Measurements from ENCODE around the gene RBM4. TPM values are rescaled to one million over a fixed set of nuclear protein-coding genes. Genes with fewer than 3 reads are reported as not detected.

Gene RBM4
- polyA plus RNA-seq, 3 donors, result 112 to 153 (median 153) TPM

DNA sequence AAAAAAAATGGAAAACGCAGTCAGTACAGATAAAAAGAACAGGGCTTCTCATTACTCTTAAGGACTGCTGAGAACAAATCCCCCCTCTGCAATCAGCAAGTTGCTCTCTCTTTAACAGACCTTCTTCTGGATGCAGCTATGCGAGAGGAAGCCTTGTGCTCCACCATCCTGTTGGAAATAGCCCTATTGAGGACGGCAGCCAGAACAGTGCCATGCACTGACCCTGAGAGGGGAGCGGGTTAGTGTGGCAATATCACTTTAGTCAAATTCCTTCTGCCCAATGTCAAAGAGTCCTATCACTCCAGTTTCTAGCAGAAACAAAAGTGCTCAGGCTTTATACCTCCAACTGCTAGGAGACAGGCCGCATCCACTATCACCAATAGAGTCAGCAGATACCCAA, 32.3 kb downstream of the RBM4 start:
- H3K4me1 ChIP-seq (ENCODE audit: control insufficient read depth in 1 of 2, insufficient read depth in 2 of 2, low read length in 2 of 2), result peaks cover under 1 to 7% of the 10 kb centered on the region in 2 donors

DNA sequence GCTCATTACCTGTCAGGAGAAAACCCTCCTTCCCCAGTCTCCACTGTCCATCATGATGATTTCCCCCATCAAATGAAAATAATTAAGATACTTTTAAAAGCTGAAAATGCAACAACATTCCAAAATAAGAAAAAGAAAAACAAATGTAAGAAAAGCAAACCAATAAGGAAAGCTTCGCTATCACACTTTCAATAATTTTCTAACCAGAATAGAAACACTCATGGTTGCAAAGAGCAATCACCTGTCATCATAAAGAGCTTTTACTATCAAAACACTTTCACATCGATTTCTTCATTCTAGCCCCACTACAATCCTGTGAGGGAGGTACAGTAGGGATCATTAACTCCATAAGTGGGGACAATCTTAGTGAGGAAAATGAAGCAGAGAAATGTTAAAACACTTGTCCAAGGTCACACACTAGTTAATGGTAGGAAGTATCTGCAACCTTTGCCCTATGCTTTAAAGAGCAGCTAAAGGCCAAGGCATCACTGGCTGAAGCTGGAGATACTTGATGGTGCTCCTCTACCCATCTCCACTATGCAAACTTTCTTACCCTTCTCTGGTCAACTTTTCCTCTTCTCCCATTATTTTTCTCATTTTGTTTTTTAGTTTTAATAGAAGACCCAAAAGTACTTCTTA, 36.6 kb downstream of the RBM4 start:
- Histone ChIP-seq H3K9me3 (replicated peaks in 1 of 2; ENCODE audit: control insufficient read depth in 1 of 2, insufficient read depth in 1 of 2, low read length in 2 of 2) (no peaks in the 10 kb centered on the region), H3K9ac (ENCODE audit: insufficient read depth, low read length, poor library complexity, severe bottlenecking) (no peak overlapping the region), H3K4me1 (ENCODE audit: control insufficient read depth in 1 of 2, insufficient read depth in 2 of 2, low read length in 2 of 2) (peaks cover 18 to 26% of the 10 kb centered on the region in 2 donors), H3K27ac (ENCODE audit: low read depth in 1 of 2, low read length in 2 of 2) (peak overlapping the region in 1 of 2 donors; percentile 3), H4K20me1 (ENCODE audit: insufficient read depth, low read length) (peaks cover 7% of the 10 kb centered on the region), H2AFZ (ENCODE audit: insufficient read depth, low read depth, low read length, poor library complexity, severe bottlenecking) (no peak overlapping the region), H3K36me3 (replicated peaks in 1 of 2; ENCODE audit: control insufficient read depth in 1 of 2, insufficient read depth in 2 of 2, low read length in 2 of 2) (peaks cover 5 to 11% of the 10 kb centered on the region in 2 donors), H3K4me3 (replicated peaks in 1 of 3; ENCODE audit: low read depth in 2 of 3, low read length in 3 of 3) (no peak overlapping the region), H3K79me2 (ENCODE audit: insufficient read depth, low read length) (peaks cover 71% of the 10 kb centered on the region), H3K4me2 (replicated peaks; ENCODE audit: extremely low read depth, low read length, poor library complexity, severe bottlenecking) (no peak overlapping the region), H3K27me3 (ENCODE audit: control insufficient read depth in 2 of 2, insufficient read depth in 2 of 2, low read length in 2 of 2) (no peaks in the 10 kb centered on the region)
- DNase-seq, result no peak
- Mint-ChIP-seq H3K4me3 (no peak overlapping the region), H3K36me3 (peaks cover 0 to 6% of the 10 kb centered on the region in 2 donors), H3K27ac (peak overlapping the region in 1 of 7 donors; percentile 11), H3K4me1 (peaks cover 27% of the 10 kb centered on the region), H3K27me3 (ENCODE audit: low read depth in 3 of 3) (no peaks in the 10 kb centered on the region), H3K9me3 (no peaks in the 10 kb centered on the region)
- intact Hi-C loops (cut with micrococcal nuclease), result loop anchor here (5.0 to 10.0 kb wide), 4 partner anchors 38 to 240 kb away; partner anchors contain the start of genes CCDC87 (in 1 of the 2), CCS (in 1 of the 2), MRPL11 (in 1 of the 2) and RBM4 (in 1 of the 2)
- WGBS (ENCODE audit: insufficient coverage), result no CpG with 5 or more reads among the region's 2 CpGs
- TF ChIP-seq, protein P1, sequence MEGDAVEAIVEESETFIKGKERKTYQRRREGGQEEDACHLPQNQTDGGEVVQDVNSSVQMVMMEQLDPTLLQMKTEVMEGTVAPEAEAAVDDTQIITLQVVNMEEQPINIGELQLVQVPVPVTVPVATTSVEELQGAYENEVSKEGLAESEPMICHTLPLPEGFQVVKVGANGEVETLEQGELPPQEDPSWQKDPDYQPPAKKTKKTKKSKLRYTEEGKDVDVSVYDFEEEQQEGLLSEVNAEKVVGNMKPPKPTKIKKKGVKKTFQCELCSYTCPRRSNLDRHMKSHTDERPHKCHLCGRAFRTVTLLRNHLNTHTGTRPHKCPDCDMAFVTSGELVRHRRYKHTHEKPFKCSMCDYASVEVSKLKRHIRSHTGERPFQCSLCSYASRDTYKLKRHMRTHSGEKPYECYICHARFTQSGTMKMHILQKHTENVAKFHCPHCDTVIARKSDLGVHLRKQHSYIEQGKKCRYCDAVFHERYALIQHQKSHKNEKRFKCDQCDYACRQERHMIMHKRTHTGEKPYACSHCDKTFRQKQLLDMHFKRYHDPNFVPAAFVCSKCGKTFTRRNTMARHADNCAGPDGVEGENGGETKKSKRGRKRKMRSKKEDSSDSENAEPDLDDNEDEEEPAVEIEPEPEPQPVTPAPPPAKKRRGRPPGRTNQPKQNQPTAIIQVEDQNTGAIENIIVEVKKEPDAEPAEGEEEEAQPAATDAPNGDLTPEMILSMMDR (IDR thresholded peaks at IDR 0.05), result no peak

More for the DNA sequence above, 32.3 kb downstream of the RBM4 start:
- Histone ChIP-seq H4K20me1 (ENCODE audit: insufficient read depth, low read length) (peaks cover 27% of the 10 kb centered on the region), H3K4me3 (replicated peaks in 1 of 3; ENCODE audit: low read depth in 2 of 3, low read length in 3 of 3) (no peak overlapping the region), H3K27me3 (ENCODE audit: control insufficient read depth in 2 of 2, insufficient read depth in 2 of 2, low read length in 2 of 2) (no peaks in the 10 kb centered on the region), H3K27ac (ENCODE audit: low read depth in 1 of 2, low read length in 2 of 2) (no peak overlapping the region), H3K79me2 (ENCODE audit: insufficient read depth, low read length) (peaks cover 84% of the 10 kb centered on the region), H3K9me3 (replicated peaks in 1 of 2; ENCODE audit: control insufficient read depth in 1 of 2, insufficient read depth in 1 of 2, low read length in 2 of 2) (no peaks in the 10 kb centered on the region), H3K36me3 (replicated peaks in 1 of 2; ENCODE audit: control insufficient read depth in 1 of 2, insufficient read depth in 2 of 2, low read length in 2 of 2) (peaks cover 29 to 54% of the 10 kb centered on the region in 2 donors), H3K4me2 (replicated peaks; ENCODE audit: extremely low read depth, low read length, poor library complexity, severe bottlenecking) (no peak overlapping the region), H2AFZ (ENCODE audit: insufficient read depth, low read depth, low read length, poor library complexity, severe bottlenecking) (no peak overlapping the region), H3K9ac (ENCODE audit: insufficient read depth, low read length, poor library complexity, severe bottlenecking) (no peak overlapping the region)
- peaks cover 27 to 43% of the 10 kb centered on the region in 2 donors for H3K36me3 Mint-ChIP-seq
- WGBS (ENCODE audit: insufficient coverage), result 100% methylated on average over 1 of the region's 5 CpGs
- no peak overlapping the region for H3K4me3 Mint-ChIP-seq
- no peak for DNase-seq
- peak overlapping the region in 2 of 7 donors; percentile 5 to 12 for H3K27ac Mint-ChIP-seq
- peaks cover 8% of the 10 kb centered on the region for H3K4me1 Mint-ChIP-seq
- H3K27me3 Mint-ChIP-seq (ENCODE audit: low read depth in 3 of 3), result no peaks in the 10 kb centered on the region
- H3K9me3 Mint-ChIP-seq, result no peaks in the 10 kb centered on the region
- TF ChIP-seq, protein P1 (IDR thresholded peaks at IDR 0.05), result no peak
- intact Hi-C loops (cut with micrococcal nuclease), result loop anchor here in 1 of 2 donors (10.0 kb wide), 1 partner anchor 236 kb away; the partner anchor contains the start of gene MRPL11

Measured in CD14-positive monocyte (primary cell).